ENCODE measurements around the gene CD101.

DNA sequence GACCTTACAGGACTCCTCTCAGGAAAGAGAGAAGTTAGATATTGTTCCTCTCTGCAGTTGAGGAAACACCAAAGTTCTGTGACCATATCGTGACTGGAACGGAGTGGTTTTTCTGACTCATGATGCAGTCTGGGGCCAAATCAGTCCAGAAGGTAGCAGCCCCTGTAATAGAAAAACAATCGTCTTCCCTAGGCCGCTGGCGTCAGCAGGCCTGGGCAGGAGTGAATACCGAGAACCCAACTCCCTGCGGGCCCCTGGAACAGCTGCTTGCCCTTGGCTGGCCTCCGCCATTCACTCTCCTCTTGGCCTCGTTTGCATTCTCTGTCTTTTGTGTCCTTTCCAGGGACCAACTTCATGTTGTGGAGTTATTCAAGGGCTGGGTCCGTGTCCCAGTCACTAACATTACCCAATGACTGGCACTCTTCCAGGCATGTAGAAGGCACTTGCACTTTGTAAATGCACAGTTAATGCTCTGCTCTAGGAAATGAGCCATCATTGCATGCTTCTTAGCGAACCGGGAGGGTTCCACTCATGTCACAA is 10.9 kb upstream of the CD101 start:
- TF ChIP-seq, protein P1, sequence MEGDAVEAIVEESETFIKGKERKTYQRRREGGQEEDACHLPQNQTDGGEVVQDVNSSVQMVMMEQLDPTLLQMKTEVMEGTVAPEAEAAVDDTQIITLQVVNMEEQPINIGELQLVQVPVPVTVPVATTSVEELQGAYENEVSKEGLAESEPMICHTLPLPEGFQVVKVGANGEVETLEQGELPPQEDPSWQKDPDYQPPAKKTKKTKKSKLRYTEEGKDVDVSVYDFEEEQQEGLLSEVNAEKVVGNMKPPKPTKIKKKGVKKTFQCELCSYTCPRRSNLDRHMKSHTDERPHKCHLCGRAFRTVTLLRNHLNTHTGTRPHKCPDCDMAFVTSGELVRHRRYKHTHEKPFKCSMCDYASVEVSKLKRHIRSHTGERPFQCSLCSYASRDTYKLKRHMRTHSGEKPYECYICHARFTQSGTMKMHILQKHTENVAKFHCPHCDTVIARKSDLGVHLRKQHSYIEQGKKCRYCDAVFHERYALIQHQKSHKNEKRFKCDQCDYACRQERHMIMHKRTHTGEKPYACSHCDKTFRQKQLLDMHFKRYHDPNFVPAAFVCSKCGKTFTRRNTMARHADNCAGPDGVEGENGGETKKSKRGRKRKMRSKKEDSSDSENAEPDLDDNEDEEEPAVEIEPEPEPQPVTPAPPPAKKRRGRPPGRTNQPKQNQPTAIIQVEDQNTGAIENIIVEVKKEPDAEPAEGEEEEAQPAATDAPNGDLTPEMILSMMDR (IDR thresholded peaks at IDR 0.05 in 2 of 3, conservative IDR thresholded peaks at IDR 0.05 in 1 of 3; ENCODE audit: borderline replicate concordance in 1 of 3, insufficient read depth in 1 of 3, low read depth in 2 of 3, low read length in 2 of 3), result no peak
- TF ChIP-seq POLR2A (IDR thresholded peaks at IDR 0.05; ENCODE audit: borderline replicate concordance, extremely low read depth, insufficient read depth, insufficient read length) (no peak), SRF (IDR thresholded peaks at IDR 0.05; ENCODE audit: low read depth) (no peak), CEBPB (IDR thresholded peaks at IDR 0.05; ENCODE audit: low read depth) (no peak), EZH2 (IDR thresholded peaks at IDR 0.05) (no peak), SP1 (IDR thresholded peaks at IDR 0.05; ENCODE audit: low read depth) (no peak), CBX3 (IDR thresholded peaks at IDR 0.05; ENCODE audit: low read depth) (no peak), SIN3A (IDR thresholded peaks at IDR 0.05; ENCODE audit: low read depth) (no peak), JUND (IDR thresholded peaks at IDR 0.05) (no peak), POLR2AphosphoS5 (IDR thresholded peaks at IDR 0.05; ENCODE audit: low read depth, low read length) (no peak)
- TF ChIP-seq, protein P2, sequence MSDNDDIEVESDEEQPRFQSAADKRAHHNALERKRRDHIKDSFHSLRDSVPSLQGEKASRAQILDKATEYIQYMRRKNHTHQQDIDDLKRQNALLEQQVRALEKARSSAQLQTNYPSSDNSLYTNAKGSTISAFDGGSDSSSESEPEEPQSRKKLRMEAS (IDR thresholded peaks at IDR 0.05), result no peak
